Renal pelvis (tissue), 4 donors: Measurements from ENCODE around the gene SIAH1. TPM values are rescaled to one million over a fixed set of nuclear protein-coding genes. Genes with fewer than 3 reads are reported as not detected.
"Not testable (repeated sequence)": the region's sequence is repeated elsewhere in the genome, so short reads cannot be mapped to it uniquely, and the experiment has no call there.

Experiments
- DNase-seq: peaks from one replicate; pipeline ENCODE4 v3.0.0-alpha.2; 2013
- polyA plus RNA-seq, 3 donors: library from polyadenylated mRNA; unstranded; fragments of 120-200 nt; gene quantifications; one replicate each; pipeline ENCODE4 v1.2.1, GENCODE V29; 2013; ENCODE audit not compliant: insufficient read length in 3 of 3

The SIAH1 gene
- polyA plus RNA-seq, 3 donors: 48.0 to 48.8 (median 48.4) TPM

- no peak for DNase-seq
Measured at GRCh38 chr16:48347191-48347865, 37.9 kb downstream of the SIAH1 start.

- no peak for DNase-seq
Measured at GRCh38 chr16:48342591-48342990, 42.6 kb downstream of the SIAH1 start.

- DNase-seq: no peak
Measured at GRCh38 chr16:48340054-48340453, 45.2 kb downstream of the SIAH1 start.

- no peak for DNase-seq
Measured at GRCh38 chr16:48335961-48336360, 49.3 kb downstream of the SIAH1 start.

- DNase-seq: no peak
Measured at GRCh38 chr16:48334325-48334724, 50.9 kb downstream of the SIAH1 start.

GRCh38 chr16:48332978-48333377 is 52.2 kb downstream of the SIAH1 start:
- no peak for DNase-seq

GRCh38 chr16:48330841-48331192 is 54.4 kb downstream of the SIAH1 start:
- peak; percentile 19 for DNase-seq

GRCh38 chr16:48330189-48330840 is 54.9 kb downstream of the SIAH1 start:
- no peak for DNase-seq

GRCh38 chr16:48329138-48329537 is 56.1 kb downstream of the SIAH1 start:
- no peak for DNase-seq

- no peak for DNase-seq
Measured at GRCh38 chr16:48326915-48327314, 58.3 kb downstream of the SIAH1 start.

- no peak for DNase-seq
Measured at GRCh38 chr16:48323783-48324775, 61.1 kb downstream of the SIAH1 start.

- DNase-seq: no peak
Measured at GRCh38 chr16:48321317-48322036, 63.7 kb downstream of the SIAH1 start.

GRCh38 chr16:48318630-48319029 is 66.6 kb downstream of the SIAH1 start:
- no peak for DNase-seq

- no peak for DNase-seq
Measured at GRCh38 chr16:48317614-48318315, 67.4 kb downstream of the SIAH1 start.

GRCh38 chr16:48317026-48317425 is 68.2 kb downstream of the SIAH1 start:
- no peak for DNase-seq

GRCh38 chr16:48313905-48314304 is 71.3 kb downstream of the SIAH1 start:
- DNase-seq: not testable (repeated sequence)

- DNase-seq: no peak
Measured at GRCh38 chr16:48310908-48311641, 74.1 kb downstream of the SIAH1 start.
